Muscle of leg (tissue), 11 donors: ENCODE results near the gene TNRC6A. TPM values are rescaled to one million over a fixed set of nuclear protein-coding genes. Genes with fewer than 3 reads are reported as not detected.

Experiments used
- DNase-seq: peaks from one replicate; pipeline ENCODE4 v3.0.0; 2013
- H3K27ac ChIP-seq: one replicate; pipeline ENCODE4 v1.5.1; 2013; ENCODE audit warnings: mild to moderate bottlenecking, low read length, control low read depth
- H3K27me3 ChIP-seq: one replicate; pipeline ENCODE4 v1.6.1; 2013; ENCODE audit warnings: low read length; ENCODE audit not compliant: control insufficient read depth, insufficient read depth
- H3K36me3 ChIP-seq: one replicate; pipeline ENCODE4 v1.6.1; 2013; ENCODE audit warnings: low read length; ENCODE audit not compliant: control insufficient read depth, insufficient read depth
- H3K4me1 ChIP-seq: one replicate; pipeline ENCODE4 v1.6.1; 2013; ENCODE audit warnings: low read length; ENCODE audit not compliant: control insufficient read depth, insufficient read depth
- H3K4me3 ChIP-seq: one replicate; pipeline ENCODE4 v1.5.1; 2013; ENCODE audit warnings: low read length, control low read depth
- H3K9me3 ChIP-seq: replicated peaks from 2 replicates; pipeline ENCODE4 v1.6.1; 2013; ENCODE audit warnings: low read depth, low read length; ENCODE audit not compliant: control insufficient read depth
- WGBS: methylation state at CpG from one replicate; pipeline ENCODE4 v1.1.5; 2013; ENCODE audit warnings: missing lambda C conversion rate; ENCODE audit not compliant: insufficient coverage; 5-methylcytosine and 5-hydroxymethylcytosine counted together
- polyA plus RNA-seq, 8 donors: library from polyadenylated mRNA; unstranded; fragments of 120-200 nt; gene quantifications; one replicate each; pipeline versions ENCODE4 v1.2.1 to v1.2.3, GENCODE V29; 2013; ENCODE audit warnings: inconsistent platforms in 1 of 8, low replicate concordance in 1 of 8; ENCODE audit not compliant: insufficient read length in 8 of 8, insufficient read depth in 1 of 8
- total RNA-seq: library from RNA; stranded (reverse); fragments of 120-200 nt; gene quantifications from one replicate; pipeline ENCODE4 v1.2.4, GENCODE V29; 2013

The TNRC6A gene
- total and polyA plus RNA-seq, 9 donors: 23.6 to 34.7 (median 28.4) TPM

- Histone ChIP-seq H3K27ac (no peak overlapping the region), H3K36me3 (peaks cover 2% of the 10 kb centered on the region), H3K4me1 (no peaks in the 10 kb centered on the region), H3K4me3 (no peak overlapping the region), H3K9me3 (no peaks in the 10 kb centered on the region), H3K27me3 (no peaks in the 10 kb centered on the region)
- DNase-seq: no peak
- WGBS: no CpG with 5 or more reads among the region's 3 CpGs
Observed at GRCh38 chr16:24753437-24753836, 24.0 kb downstream of the TNRC6A start.

GRCh38 chr16:24754543-24754942 is 25.1 kb downstream of the TNRC6A start:
- WGBS: 100% methylated on average over 1 of the region's 2 CpGs
- Histone ChIP-seq H3K36me3 (peaks cover 10% of the 10 kb centered on the region), H3K27ac (no peak overlapping the region), H3K27me3 (no peaks in the 10 kb centered on the region), H3K4me3 (no peak overlapping the region), H3K4me1 (no peaks in the 10 kb centered on the region), H3K9me3 (no peaks in the 10 kb centered on the region)
- no peak for DNase-seq

- Histone ChIP-seq H3K36me3 (peaks cover 11% of the 10 kb centered on the region), H3K27me3 (no peaks in the 10 kb centered on the region), H3K27ac (no peak overlapping the region), H3K4me1 (no peaks in the 10 kb centered on the region), H3K4me3 (no peak overlapping the region), H3K9me3 (no peaks in the 10 kb centered on the region)
- 72% methylated on average over 3 of the region's 3 CpGs for WGBS
- no peak for DNase-seq
Observed at GRCh38 chr16:24755201-24755874, 25.9 kb downstream of the TNRC6A start.

GRCh38 chr16:24758373-24758772 is 28.9 kb downstream of the TNRC6A start:
- Histone ChIP-seq H3K4me1 (no peaks in the 10 kb centered on the region), H3K9me3 (no peaks in the 10 kb centered on the region), H3K36me3 (peaks cover 14% of the 10 kb centered on the region), H3K27me3 (no peaks in the 10 kb centered on the region), H3K27ac (no peak overlapping the region), H3K4me3 (no peak overlapping the region)
- no peak for DNase-seq
- 80% methylated on average over 2 of the region's 2 CpGs for WGBS

GRCh38 chr16:24759006-24759405 is 29.6 kb downstream of the TNRC6A start:
- no peak for DNase-seq
- no peak overlapping the region for H3K27ac ChIP-seq
- H3K4me3 ChIP-seq: no peak overlapping the region
- no peaks in the 10 kb centered on the region for H3K9me3 ChIP-seq
- H3K4me1 ChIP-seq: no peaks in the 10 kb centered on the region
- H3K36me3 ChIP-seq: peaks cover 14% of the 10 kb centered on the region
- 90% methylated on average over 2 of the region's 2 CpGs for WGBS
- H3K27me3 ChIP-seq: no peaks in the 10 kb centered on the region

- Histone ChIP-seq H3K27me3 (no peaks in the 10 kb centered on the region), H3K36me3 (peaks cover 14% of the 10 kb centered on the region), H3K27ac (no peak overlapping the region), H3K4me1 (no peaks in the 10 kb centered on the region), H3K4me3 (no peak overlapping the region), H3K9me3 (no peaks in the 10 kb centered on the region)
- no peak for DNase-seq
- no CpG with 5 or more reads among the region's 6 CpGs for WGBS
Observed at GRCh38 chr16:24761526-24761925, 32.1 kb downstream of the TNRC6A start.

- Histone ChIP-seq H3K27me3 (no peaks in the 10 kb centered on the region), H3K27ac (no peak overlapping the region), H3K9me3 (no peaks in the 10 kb centered on the region), H3K4me1 (no peaks in the 10 kb centered on the region), H3K4me3 (no peak overlapping the region), H3K36me3 (peaks cover 4% of the 10 kb centered on the region)
- no CpG with 5 or more reads among the region's 2 CpGs for WGBS
- no peak for DNase-seq
Observed at GRCh38 chr16:24764916-24765315, 35.5 kb downstream of the TNRC6A start.

GRCh38 chr16:24766057-24766456 is 36.6 kb downstream of the TNRC6A start:
- H3K36me3 ChIP-seq: peaks cover 4% of the 10 kb centered on the region
- DNase-seq: no peak
- no peak overlapping the region for H3K4me3 ChIP-seq
- no peaks in the 10 kb centered on the region for H3K4me1 ChIP-seq
- no peaks in the 10 kb centered on the region for H3K27me3 ChIP-seq
- WGBS: no CpG with 5 or more reads among the region's 3 CpGs
- no peak overlapping the region for H3K27ac ChIP-seq
- H3K9me3 ChIP-seq: no peaks in the 10 kb centered on the region

- no peak for DNase-seq
- WGBS: 92% methylated on average over 5 of the region's 5 CpGs
- peaks cover 2% of the 10 kb centered on the region for H3K36me3 ChIP-seq
- no peaks in the 10 kb centered on the region for H3K4me1 ChIP-seq
- no peak overlapping the region for H3K4me3 ChIP-seq
- H3K27ac ChIP-seq: no peak overlapping the region
- H3K9me3 ChIP-seq: no peaks in the 10 kb centered on the region
- no peaks in the 10 kb centered on the region for H3K27me3 ChIP-seq
Observed at GRCh38 chr16:24769806-24770205, 40.4 kb downstream of the TNRC6A start.

GRCh38 chr16:24771132-24771778 is 41.8 kb downstream of the TNRC6A start:
- Histone ChIP-seq H3K4me1 (no peaks in the 10 kb centered on the region), H3K27me3 (no peaks in the 10 kb centered on the region), H3K4me3 (no peak overlapping the region), H3K27ac (no peak overlapping the region), H3K9me3 (no peaks in the 10 kb centered on the region), H3K36me3 (peaks cover 2% of the 10 kb centered on the region)
- WGBS: no CpG with 5 or more reads among the region's 5 CpGs
- DNase-seq: no peak
